Kidney epithelial cell (primary cell): ENCODE results near the gene YEATS2. TPM values are rescaled to one million over a fixed set of nuclear protein-coding genes. Genes with fewer than 3 reads are reported as not detected.
A peak's percentile ranks its signal among the peaks of the same experiment; 100 is the strongest.

Source experiments
- DNase-seq: peaks from one replicate; pipeline ENCODE4 v3.0.0-alpha.2; 2010; ENCODE audit warnings: low read depth
- H3K27me3 ChIP-seq: 2 replicates; pipeline ENCODE4 v1.6.0; 2011; ENCODE audit warnings: low read length; ENCODE audit not compliant: control insufficient read depth, insufficient read depth
- H3K36me3 ChIP-seq: 2 replicates; pipeline ENCODE4 v1.5.1; 2011; ENCODE audit warnings: low read length; ENCODE audit not compliant: control insufficient read depth, insufficient read depth
- H3K4me3 ChIP-seq: 2 replicates; pipeline ENCODE4 v1.5.1; 2011; ENCODE audit warnings: low read depth, mild to moderate bottlenecking, control low read depth, low read length
- CTCF ChIP-seq: IDR thresholded peaks from 2 replicates; pipeline ENCODE4 v1.5.1; 2011; ENCODE audit warnings: mild to moderate bottlenecking, moderate library complexity, low read length, control low read depth, inconsistent platforms; ENCODE audit not compliant: insufficient read depth, poor library complexity, severe bottlenecking
- total RNA-seq: library from RNA; depleted of rRNA; stranded (reverse); fragments of >200 nt; gene quantifications from 2 replicates; pipeline ENCODE4 v1.2.3, GENCODE V29; 2015

Gene YEATS2
- total RNA-seq, 1 donor from 2014 or later = 30.2 TPM

GRCh38 chr3:183692436-183692835 is 5.2 kb upstream of the YEATS2 start:
- Histone ChIP-seq H3K36me3 (no peaks in the 10 kb centered on the region), H3K4me3 (no peak overlapping the region), H3K27me3 (no peaks in the 10 kb centered on the region)
- no peak for DNase-seq
- no peak for TF ChIP-seq CTCF

GRCh38 chr3:183695569-183696364 is 1.8 kb upstream of the YEATS2 start:
- H3K27me3 ChIP-seq = no peaks in the 10 kb centered on the region
- no peak for DNase-seq
- H3K36me3 ChIP-seq = no peaks in the 10 kb centered on the region
- TF ChIP-seq CTCF = no peak
- H3K4me3 ChIP-seq = no peak overlapping the region

- Histone ChIP-seq H3K4me3 (peak overlapping the region; percentile 82), H3K27me3 (no peaks in the 10 kb centered on the region), H3K36me3 (no peaks in the 10 kb centered on the region)
- DNase-seq = no peak
- no peak for TF ChIP-seq CTCF
Measured at GRCh38 chr3:183697123-183697609, 431 bp upstream of the YEATS2 start.

- H3K27me3 ChIP-seq = no peaks in the 10 kb centered on the region
Measured at GRCh38 chr3:183698318-183698751, 738 bp downstream of the YEATS2 start.

GRCh38 chr3:183698756-183699155 is 1.2 kb downstream of the YEATS2 start:
- H3K36me3 ChIP-seq = no peaks in the 10 kb centered on the region
- TF ChIP-seq CTCF = no peak
- no peak for DNase-seq
- peak overlapping the region; percentile 82 for H3K4me3 ChIP-seq
- no peaks in the 10 kb centered on the region for H3K27me3 ChIP-seq

More at GRCh38 chr3:183698318-183698751, 738 bp downstream of the YEATS2 start:
- Histone ChIP-seq H3K4me3 (peak overlapping the region; percentile 82), H3K36me3 (no peaks in the 10 kb centered on the region)
- TF ChIP-seq CTCF = no peak
- no peak for DNase-seq
